Astrocyte of the cerebellum (primary cell): ENCODE data around the gene KCNK5.

Source experiments
- DNase-seq: peaks from one replicate; pipeline ENCODE4 v3.0.0-alpha.2; 2011; ENCODE audit warnings: low read depth
- H3K4me3 ChIP-seq: 2 replicates; pipeline ENCODE4 v1.5.1; 2011; ENCODE audit warnings: mild to moderate bottlenecking, low read depth, low read length, moderate library complexity
- in situ Hi-C: cut with HindIII; loops from 2 replicates; pipeline ENCODE4 v1.10.0; 2017; ENCODE audit warnings: low sequenced_read_pairs
- TF ChIP-seq, protein P1 (sequence below): IDR thresholded peaks from 2 replicates; pipeline ENCODE4 v1.5.1; 2012; ENCODE audit warnings: low read length, low read depth, moderate library complexity, mild to moderate bottlenecking; ENCODE audit errors: missing control alignments

KCNK5 gene

DNA sequence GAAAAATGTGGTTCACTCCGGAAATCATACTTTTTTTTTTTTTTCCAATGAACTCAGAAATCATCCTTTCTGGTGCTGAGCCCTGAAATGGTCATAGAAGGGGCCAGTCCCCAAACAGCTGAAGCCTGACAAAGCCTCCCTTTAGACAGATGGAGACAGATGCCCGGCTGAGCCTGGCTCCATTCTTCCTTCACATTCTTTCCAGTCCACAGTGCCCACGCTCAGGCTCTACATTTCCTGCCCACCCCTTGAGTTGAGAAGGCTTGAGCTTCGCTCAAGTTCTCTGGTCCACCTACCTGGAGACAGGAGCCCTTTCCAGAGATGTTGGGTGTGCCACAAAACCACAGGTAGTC, 41.2 kb downstream of the KCNK5 start:
- TF ChIP-seq, protein P1, sequence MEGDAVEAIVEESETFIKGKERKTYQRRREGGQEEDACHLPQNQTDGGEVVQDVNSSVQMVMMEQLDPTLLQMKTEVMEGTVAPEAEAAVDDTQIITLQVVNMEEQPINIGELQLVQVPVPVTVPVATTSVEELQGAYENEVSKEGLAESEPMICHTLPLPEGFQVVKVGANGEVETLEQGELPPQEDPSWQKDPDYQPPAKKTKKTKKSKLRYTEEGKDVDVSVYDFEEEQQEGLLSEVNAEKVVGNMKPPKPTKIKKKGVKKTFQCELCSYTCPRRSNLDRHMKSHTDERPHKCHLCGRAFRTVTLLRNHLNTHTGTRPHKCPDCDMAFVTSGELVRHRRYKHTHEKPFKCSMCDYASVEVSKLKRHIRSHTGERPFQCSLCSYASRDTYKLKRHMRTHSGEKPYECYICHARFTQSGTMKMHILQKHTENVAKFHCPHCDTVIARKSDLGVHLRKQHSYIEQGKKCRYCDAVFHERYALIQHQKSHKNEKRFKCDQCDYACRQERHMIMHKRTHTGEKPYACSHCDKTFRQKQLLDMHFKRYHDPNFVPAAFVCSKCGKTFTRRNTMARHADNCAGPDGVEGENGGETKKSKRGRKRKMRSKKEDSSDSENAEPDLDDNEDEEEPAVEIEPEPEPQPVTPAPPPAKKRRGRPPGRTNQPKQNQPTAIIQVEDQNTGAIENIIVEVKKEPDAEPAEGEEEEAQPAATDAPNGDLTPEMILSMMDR = no peak
- in situ Hi-C loops = no loop called here
- no peak overlapping the region for H3K4me3 ChIP-seq
- DNase-seq = no peak

DNA sequence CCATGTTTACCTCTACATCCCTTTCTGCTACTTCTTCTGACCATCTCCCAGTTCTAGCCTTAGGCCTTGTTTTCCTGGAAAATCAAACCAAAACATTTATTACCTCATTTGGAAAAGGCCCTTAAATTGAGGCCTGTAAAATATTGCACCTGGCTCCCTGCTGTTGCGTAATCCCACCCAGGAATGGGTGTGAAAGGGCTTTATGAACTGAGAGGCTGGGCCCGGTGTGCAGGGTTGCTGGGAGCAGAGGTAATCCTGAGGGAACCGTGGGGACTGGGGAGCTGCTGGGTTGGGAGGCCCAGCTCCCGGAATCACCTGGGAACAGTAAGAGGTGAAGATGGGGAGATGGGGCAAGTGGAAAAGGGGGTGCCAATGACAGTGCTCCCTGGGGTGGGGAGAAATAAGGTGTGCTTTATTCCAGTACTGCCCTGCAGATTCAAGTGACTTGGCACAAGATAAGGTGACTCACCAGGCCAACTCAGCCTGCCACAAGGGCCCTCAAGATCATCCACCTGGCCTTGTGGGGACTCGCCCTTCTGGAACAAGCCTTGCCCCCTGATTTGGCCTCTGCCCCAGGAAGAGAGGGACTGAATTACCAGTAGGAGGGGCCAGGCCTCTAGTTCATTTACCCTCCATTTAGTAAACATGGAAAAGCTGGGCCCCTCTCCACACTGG, 44.2 kb downstream of the KCNK5 start:
- H3K4me3 ChIP-seq = no peak overlapping the region
- in situ Hi-C loops = loop anchor here (5.0 kb wide), 2 partner anchors 73 to 77 kb away; no protein-coding TSS in a partner anchor
- no peak for DNase-seq
- TF ChIP-seq, protein P1 = no peak

DNA sequence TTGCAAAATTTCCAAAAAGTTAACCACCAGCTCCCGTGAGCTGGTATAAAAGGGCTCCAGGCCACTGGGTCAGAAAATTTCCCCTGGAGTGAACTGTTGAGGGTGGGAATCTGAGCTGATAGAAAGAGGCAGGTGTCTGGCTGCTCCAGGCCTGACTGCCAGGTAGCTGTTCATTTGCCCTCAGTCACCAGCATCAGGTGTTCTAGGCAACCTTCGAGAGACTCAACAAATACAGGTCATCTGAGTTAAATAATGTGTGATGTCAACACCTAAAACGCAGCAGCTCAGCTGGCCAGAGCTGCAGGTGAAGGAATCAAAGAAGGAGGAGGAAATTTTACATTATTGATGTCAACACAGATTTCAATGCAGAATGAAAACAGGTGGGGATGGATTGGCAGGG, 46.7 kb downstream of the KCNK5 start:
- H3K4me3 ChIP-seq = no peak overlapping the region
- DNase-seq = no peak
- TF ChIP-seq, protein P1 = no peak
- in situ Hi-C loops = loop anchor here (5.0 kb wide), 2 partner anchors 70 to 80 kb away; no protein-coding TSS in a partner anchor

DNA sequence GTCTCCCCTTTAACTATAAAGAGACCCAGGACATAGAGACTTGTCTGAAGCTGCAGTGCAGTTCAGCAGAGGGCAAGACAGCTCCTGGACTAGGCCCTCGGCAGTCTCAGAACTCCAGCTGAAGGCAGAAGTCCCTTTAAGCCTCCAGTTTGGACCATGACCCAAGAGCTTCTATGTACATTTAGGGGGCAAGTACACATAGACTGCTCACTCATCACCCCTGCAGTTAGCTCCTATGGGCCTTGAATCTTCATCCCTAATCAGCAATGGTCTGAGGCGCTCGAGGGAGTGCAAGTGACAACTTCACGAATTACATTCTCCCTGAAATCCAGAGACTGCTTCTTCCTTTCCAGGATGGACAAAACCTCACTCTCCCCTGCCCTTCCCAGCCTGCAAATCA, 47.4 kb downstream of the KCNK5 start:
- TF ChIP-seq, protein P1 = no peak

DNA sequence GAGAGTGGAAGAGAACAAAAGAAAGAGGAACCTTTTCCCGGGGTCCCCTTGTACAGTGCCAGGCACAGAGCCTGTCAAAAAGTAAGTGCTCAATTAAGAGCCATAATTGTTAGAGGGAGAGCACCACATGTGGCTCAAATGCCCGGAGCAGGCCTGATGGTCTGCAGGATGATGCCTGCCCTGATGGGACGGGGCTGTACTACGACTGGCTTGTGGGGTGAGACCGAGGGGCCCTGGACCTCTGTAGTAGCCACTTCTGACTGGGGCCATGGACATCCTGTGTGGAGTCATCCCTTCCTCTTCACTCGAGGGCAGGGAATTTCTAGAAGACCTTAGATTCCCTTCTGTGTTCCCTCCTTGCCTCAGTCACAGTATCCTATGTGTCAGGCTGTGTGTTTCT, 47.9 kb downstream of the KCNK5 start:
- no peak overlapping the region for H3K4me3 ChIP-seq
- no peak for DNase-seq
- in situ Hi-C loops = loop anchor here (5.0 kb wide), 2 partner anchors 69 to 81 kb away; no protein-coding TSS in a partner anchor
- TF ChIP-seq, protein P1 = no peak

More for the DNA sequence above, 47.4 kb downstream of the KCNK5 start:
- in situ Hi-C loops = loop anchor here (5.0 kb wide), 2 partner anchors 70 to 80 kb away; no protein-coding TSS in a partner anchor
- no peak for DNase-seq
- no peak overlapping the region for H3K4me3 ChIP-seq

DNA sequence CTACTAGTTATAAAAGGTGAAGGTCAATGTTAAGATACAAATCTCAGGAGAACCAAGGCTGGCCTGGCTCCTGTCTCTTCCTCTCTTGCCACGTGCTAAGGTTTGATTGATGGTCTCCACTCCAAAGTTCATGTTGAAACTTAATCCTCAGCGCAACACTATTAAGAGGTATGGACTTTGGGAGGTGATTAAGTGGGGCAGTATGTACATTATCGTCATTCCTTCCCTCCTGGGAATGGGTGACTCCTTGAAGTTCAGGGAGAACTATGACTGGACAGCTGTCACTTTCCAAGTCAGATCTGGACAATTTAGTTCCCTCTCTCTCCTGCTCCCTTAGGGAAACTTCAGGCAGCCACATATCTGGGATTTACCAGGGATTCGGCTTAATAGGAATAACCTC, 50.5 kb downstream of the KCNK5 start:
- H3K4me3 ChIP-seq = no peak overlapping the region
- in situ Hi-C loops = no loop called here
- DNase-seq = no peak
- TF ChIP-seq, protein P1 = no peak
